IMR-90 (cell line): ENCODE measurements around the gene NDUFAF5. TPM values are rescaled to one million over a fixed set of nuclear protein-coding genes. Genes with fewer than 3 reads are reported as not detected.

Source experiments
- ATAC-seq: fragments of 200-7000 bp; cut with Tn5 transposase; 2 replicates; pipeline ENCODE4 v1.9.1; 2020; ENCODE audit warnings: low read depth, mild to moderate bottlenecking, moderate library complexity
- Bru-seq: library from RNA; stranded (reverse); fragments of 400-500 nt; gene quantifications from one replicate; lab custom pipeline; 2021; lab: Mats Ljungman, UMichigan
- BruChase-seq, 2 experiments: library from RNA; stranded (reverse); fragments of 400-500 nt; gene quantifications; one replicate each; lab custom pipeline; 2021; lab: Mats Ljungman, UMichigan
- BruUV-seq: library from RNA; stranded (reverse); fragments of 400-500 nt; replicated peaks from 2 replicates; lab custom pipeline; 2021; lab: Mats Ljungman, UMichigan
- CTCF ChIA-PET: fragments of 300-600 bp; formaldehyde crosslinking; extraction: SDS; loops from one replicate; lab custom pipeline; 2021; ENCODE audit warnings: antibody characterized with exemption; lab: Yijun Ruan, JAX
- POLR2A ChIA-PET: fragments of 300-600 bp; sonication (Branson Sonifier 250); formaldehyde crosslinking; loops from one replicate; lab custom pipeline; 2022; ENCODE audit warnings: antibody characterized with exemption; ENCODE audit not compliant: unreplicated experiment; lab: Charles Lee
- DNase-seq: peaks from one replicate; pipeline ENCODE4 v3.0.0; 2013
- H2AFZ ChIP-seq: replicated peaks from 2 replicates; pipeline ENCODE3; 2013; ENCODE audit warnings: low read length, mild to moderate bottlenecking; ENCODE audit not compliant: poor library complexity
- H2AK5ac ChIP-seq: 2 replicates; pipeline ENCODE4 v1.6.1; 2013; ENCODE audit warnings: low read depth, low read length, inconsistent platforms
- H2AK9ac ChIP-seq: replicated peaks from 2 replicates; pipeline ENCODE3; 2013; ENCODE audit warnings: mild to moderate bottlenecking, low read depth, low read length, moderate library complexity; ENCODE audit not compliant: poor library complexity
- H2BK120ac ChIP-seq: 2 replicates; pipeline ENCODE4 v1.6.1; 2013; ENCODE audit warnings: low read depth, low read length, inconsistent platforms
- H2BK15ac ChIP-seq: 3 replicates; pipeline ENCODE4 v1.6.1; 2013; ENCODE audit warnings: low read depth, low read length, inconsistent platforms
- H2BK20ac ChIP-seq: 2 replicates; pipeline ENCODE4 v1.6.1; 2013; ENCODE audit warnings: low read depth, mild to moderate bottlenecking, inconsistent platforms, low read length, moderate library complexity
- H2BK5ac ChIP-seq: 2 replicates; pipeline ENCODE4 v1.6.1; 2013; ENCODE audit warnings: mild to moderate bottlenecking, low read depth, low read length, inconsistent platforms; ENCODE audit not compliant: poor library complexity, severe bottlenecking
- H3K14ac ChIP-seq: replicated peaks from 2 replicates; pipeline ENCODE4 v1.6.1; 2013; ENCODE audit warnings: low read depth, low read length, inconsistent platforms
- H3K18ac ChIP-seq: 2 replicates; pipeline ENCODE4 v1.6.1; 2013; ENCODE audit warnings: low read depth, low read length, control low read depth
- H3K23ac ChIP-seq: 2 replicates; pipeline ENCODE4 v1.6.1; 2013; ENCODE audit warnings: low read depth, low read length, inconsistent platforms
- H3K27ac ChIP-seq: 2 replicates; pipeline ENCODE4 v1.5.1; 2013; ENCODE audit warnings: mild to moderate bottlenecking, control low read depth, low read length; ENCODE audit not compliant: insufficient read depth
- H3K27me3 ChIP-seq: 2 replicates; pipeline ENCODE4 v1.6.1; 2013; ENCODE audit warnings: low read length; ENCODE audit not compliant: control insufficient read depth, insufficient read depth
- H3K36me3 ChIP-seq: 2 replicates; pipeline ENCODE4 v1.6.1; 2013; ENCODE audit warnings: low read length, mixed read lengths; ENCODE audit not compliant: control insufficient read depth, insufficient read depth
- H3K4ac ChIP-seq: 2 replicates; pipeline ENCODE4 v1.6.1; 2013; ENCODE audit warnings: low read depth, low read length, inconsistent platforms
- H3K4me1 ChIP-seq: 2 replicates; pipeline ENCODE4 v1.6.1; 2013; ENCODE audit warnings: low read length, mixed read lengths; ENCODE audit not compliant: control insufficient read depth, insufficient read depth
- H3K4me2 ChIP-seq: 2 replicates; pipeline ENCODE4 v1.6.1; 2013; ENCODE audit warnings: low read depth, mild to moderate bottlenecking, control low read depth, low read length, moderate library complexity
- H3K4me3 ChIP-seq: 2 replicates; pipeline ENCODE4 v1.5.1; 2013; ENCODE audit warnings: low read depth, mild to moderate bottlenecking, control low read depth, low read length, moderate library complexity; ENCODE audit not compliant: insufficient read depth
- H3K56ac ChIP-seq: 2 replicates; pipeline ENCODE4 v1.6.1; 2013; ENCODE audit warnings: low read length, inconsistent platforms; ENCODE audit not compliant: insufficient read depth; ENCODE audit errors: extremely low read depth
- H3K79me1 ChIP-seq, 2 experiments: 2 replicates each; pipeline ENCODE4 v1.6.1; 2013; ENCODE audit warnings: low read length in 2 of 2, inconsistent platforms in 1 of 2, low read depth in 1 of 2
- H3K9ac ChIP-seq: 2 replicates; pipeline ENCODE4 v1.6.1; 2013; ENCODE audit warnings: low read depth, low read length, control low read depth
- H3K9me1 ChIP-seq: 2 replicates; pipeline ENCODE4 v1.6.1; 2013; ENCODE audit warnings: low read length, inconsistent platforms; ENCODE audit not compliant: insufficient read depth
- H3K9me3 ChIP-seq: 2 replicates; pipeline ENCODE4 v1.6.1; 2013; ENCODE audit warnings: low read length; ENCODE audit not compliant: control insufficient read depth, insufficient read depth
- H4K20me1 ChIP-seq: 2 replicates; pipeline ENCODE4 v1.6.1; 2013; ENCODE audit warnings: low read length, inconsistent platforms; ENCODE audit not compliant: insufficient read depth
- H4K5ac ChIP-seq: 2 replicates; pipeline ENCODE4 v1.6.1; 2013; ENCODE audit warnings: mild to moderate bottlenecking, low read depth, low read length, control low read depth
- H4K8ac ChIP-seq, 2 experiments: 2 replicates each; pipeline ENCODE4 v1.6.1; 2013; ENCODE audit warnings: low read depth in 2 of 2, low read length in 2 of 2, control low read depth in 1 of 2, inconsistent platforms in 1 of 2
- H4K91ac ChIP-seq: 2 replicates; pipeline ENCODE4 v1.6.1; 2013; ENCODE audit warnings: low read depth, low read length, inconsistent platforms; ENCODE audit not compliant: insufficient read depth
- BHLHE40 ChIP-seq: fragments of 150-350 bp; IDR thresholded peaks from 2 replicates; pipeline ENCODE4 v1.6.1; 2016; ENCODE audit warnings: mild to moderate bottlenecking, low read depth, low read length
- CEBPB ChIP-seq: IDR thresholded peaks from 2 replicates; pipeline ENCODE4 v1.6.1; 2012; ENCODE audit warnings: low read depth, low read length, improper control_type of control experiment
- CTCF ChIP-seq: conservative IDR thresholded peaks from 2 replicates; pipeline ENCODE4 v1.5.1; 2012; ENCODE audit warnings: mild to moderate bottlenecking, low read depth, low read length, improper control_type of control experiment
- FOS ChIP-seq: fragments of 150-350 bp; IDR thresholded peaks from 2 replicates; pipeline ENCODE4 v1.6.1; 2016; ENCODE audit warnings: low read depth, low read length
- MAFK ChIP-seq: IDR thresholded peaks from 2 replicates; pipeline ENCODE4 v1.6.1; 2012; ENCODE audit warnings: low read depth, low read length, improper control_type of control experiment
- MAZ ChIP-seq: IDR thresholded peaks from 2 replicates; pipeline ENCODE4 v1.6.1; 2012; ENCODE audit warnings: low read depth, mild to moderate bottlenecking, low read length, improper control_type of control experiment, moderate library complexity, borderline replicate concordance
- MXI1 ChIP-seq: IDR thresholded peaks from 2 replicates; pipeline ENCODE4 v1.6.1; 2012; ENCODE audit warnings: low read depth, mild to moderate bottlenecking, low read length, moderate library complexity, borderline replicate concordance
- POLR2A ChIP-seq: IDR thresholded peaks from 2 replicates; pipeline ENCODE4 v1.6.1; 2012; ENCODE audit warnings: mild to moderate bottlenecking, low read depth, low read length
- RAD21 ChIP-seq: IDR thresholded peaks from 2 replicates; pipeline ENCODE4 v1.6.1; 2012; ENCODE audit warnings: low read length, improper control_type of control experiment
- RFX5 ChIP-seq: IDR thresholded peaks from 2 replicates; pipeline ENCODE4 v1.8.0; 2012; ENCODE audit warnings: low read depth, mild to moderate bottlenecking, low read length, moderate library complexity
- SMC3 ChIP-seq: fragments of 150-350 bp; IDR thresholded peaks from 2 replicates; pipeline ENCODE4 v1.6.1; 2016; ENCODE audit warnings: low read depth, mild to moderate bottlenecking, antibody characterized with exemption, low read length, moderate library complexity
- WGBS, 2 experiments: methylation state at CpG; one replicate each; pipeline versions ENCODE4 v1.1.5 to v1.1.7; 2013; ENCODE audit warnings: missing lambda C conversion rate in 2 of 2; ENCODE audit not compliant: insufficient read length in 1 of 2; ENCODE audit errors: extremely low coverage in 2 of 2; 5-methylcytosine and 5-hydroxymethylcytosine counted together
- dilution Hi-C: fragments of 300-500 bp; cut with HindIII; formaldehyde crosslinking; loops from one replicate; pipeline ENCODE4 v1.14.3; 2018; ENCODE audit warnings: low sequenced_read_pairs; ENCODE audit not compliant: unreplicated experiment
- in situ Hi-C: fragments of 300-500 bp; cut with MboI; formaldehyde crosslinking; loops from 3 replicates; pipeline ENCODE4 v1.14.3; 2019; ENCODE audit warnings: low sequenced_read_pairs, inconsistent platforms, mixed read lengths
- intact Hi-C: fragments of 100-400 bp; cut with micrococcal nuclease; formaldehyde crosslinking; loops from 2 replicates; pipeline ENCODE4 v1.10.0; 2022
- long read RNA-seq: library from polyadenylated mRNA; unstranded; transcript quantifications from one replicate; pipeline ENCODE4 v2.0.0, GENCODE V29; 2021; ENCODE audit not compliant: unreplicated experiment
- polyA plus RNA-seq, 3 experiments: library from polyadenylated mRNA; depleted of rRNA; stranded (reverse); fragments of >200 nt; gene quantifications; 2 replicates each; pipeline ENCODE4 v1.2.3, GENCODE V29; 2012; ENCODE audit warnings: low replicate concordance in 1 of 3
- total RNA-seq: library from RNA; depleted of rRNA; stranded (reverse); fragments of >200 nt; gene quantifications from 2 replicates; pipeline ENCODE4 v1.2.3, GENCODE V29; 2012; rRNA removed

The NDUFAF5 gene, protein sequence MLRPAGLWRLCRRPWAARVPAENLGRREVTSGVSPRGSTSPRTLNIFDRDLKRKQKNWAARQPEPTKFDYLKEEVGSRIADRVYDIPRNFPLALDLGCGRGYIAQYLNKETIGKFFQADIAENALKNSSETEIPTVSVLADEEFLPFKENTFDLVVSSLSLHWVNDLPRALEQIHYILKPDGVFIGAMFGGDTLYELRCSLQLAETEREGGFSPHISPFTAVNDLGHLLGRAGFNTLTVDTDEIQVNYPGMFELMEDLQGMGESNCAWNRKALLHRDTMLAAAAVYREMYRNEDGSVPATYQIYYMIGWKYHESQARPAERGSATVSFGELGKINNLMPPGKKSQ
- 6.8 and 22.8 TPM in 2 replicates for total RNA-seq
- polyA plus RNA-seq (2012; rRNA removed) = 11.9 and 12.3 TPM in 2 replicates
- polyA plus RNA-seq (2012; cell fraction: cytosol; rRNA removed) = 2.0 and 3.3 TPM in 2 replicates
- polyA plus RNA-seq (2012; cell fraction: nucleus; rRNA removed; ENCODE audit: low replicate concordance) = 2.2 and 28.3 TPM in 2 replicates
- percentile 82 among the genes with signal in this experiment for Bru-seq, nascent RNA
- percentile 75 among the genes with signal in this experiment for BruChase-seq, experiment 1, labeled RNA remaining after a 6-hour chase
- BruChase-seq, experiment 2, labeled RNA remaining after a 2-hour chase = percentile 72 among the genes with signal in this experiment
- long read RNA-seq, full-length matches to known transcripts = 12 of 15 reads
- long read RNA-seq, partial matches to known transcripts = 0 of 15 reads
- long read RNA-seq, other reads (novel, unspliced or antisense) = 3 of 15 reads

- Histone ChIP-seq H3K36me3 (peaks cover 11% of the 10 kb centered on the region), H2AK9ac (peak within 1 kb of the TSS; percentile 83), H4K5ac (peak within 1 kb of the TSS; percentile 65), H3K9me3 (no peaks in the 10 kb centered on the region), H3K4ac (peak within 1 kb of the TSS; percentile 80), H3K27me3 (no peaks in the 10 kb centered on the region), H3K9ac (peak within 1 kb of the TSS; percentile 99), H3K9me1 (peaks cover 3% of the 10 kb centered on the region; the same call in 1 of the 2 replicates), H3K56ac (peak within 1 kb of the TSS; percentile 87), H2BK15ac (no peak within 1 kb of the TSS), H3K4me3 (peak within 1 kb of the TSS; percentile 68), H3K27ac (peak within 1 kb of the TSS; percentile 69), H3K14ac (peak within 1 kb of the TSS; percentile 96), H3K18ac (peak within 1 kb of the TSS; percentile 13; the same call in 1 of the 2 replicates), H3K79me1 (peaks cover 13 to 35% of the 10 kb centered on the region in 2 experiments; a peak in 3 of 4 replicates), H3K4me1 (peaks cover 3% of the 10 kb centered on the region), H4K91ac (peak within 1 kb of the TSS; percentile 53), H2AFZ (peak within 1 kb of the TSS; percentile 92), H2BK120ac (0 out of 2 replicates have a peak within 1 kb of the TSS, but pooled peaks have one; percentile 38), H2BK20ac (no peak within 1 kb of the TSS), H4K20me1 (peaks cover 4% of the 10 kb centered on the region; the same call in 1 of the 2 replicates), H2AK5ac (peak within 1 kb of the TSS; percentile 31; the same call in 1 of the 2 replicates), H3K23ac (peak within 1 kb of the TSS; percentile 88), H3K4me2 (peak within 1 kb of the TSS; percentile 84), H2BK5ac (peak within 1 kb of the TSS; percentile 35), H4K8ac (peak within 1 kb of the TSS; percentile 50 to 84)
- CTCF ChIA-PET = interaction anchor here (2.8 kb wide), 1 partner anchor 13 kb away, joined by 8 read pairs; no protein-coding TSS in a partner anchor
- dilution Hi-C loops = no loop called here
- DNase-seq = peak; percentile 97
- POLR2A ChIA-PET = interaction anchor here (0.6 to 1.1 kb wide), 2 partner anchors 10 to 669 kb away, joined by 3 to 13 read pairs; no protein-coding TSS in a partner anchor
- peak; percentile 97 for ATAC-seq
- BruUV-seq = TSS peak; percentile 52
- 0% methylated on average over 29 of the region's 54 CpGs; no CpG with 5 or more reads in 1 of the 2 experiments for WGBS, 2 experiments
- intact Hi-C loops = loop anchor here (5.0 to 10.0 kb wide), 3 partner anchors 150 to 668 kb away; partner anchors contain the start of gene TASP1
- in situ Hi-C loops = no loop called here
- peak; percentile 96 for TF ChIP-seq BHLHE40
- TF ChIP-seq FOS = peak; percentile 36; the same call in 1 of the 2 replicates
- no peak for TF ChIP-seq SMC3
- peak; percentile 36; the same call in 1 of the 2 replicates for TF ChIP-seq POLR2A
- peak; percentile 98 for TF ChIP-seq MXI1
- no peak for TF ChIP-seq RFX5
- 0 out of 2 replicates have a peak, but pooled peaks have one; percentile 20 for TF ChIP-seq MAZ
- no peak for TF ChIP-seq CTCF
- TF ChIP-seq CEBPB = no peak
- no peak for TF ChIP-seq RAD21
- TF ChIP-seq MAFK = no peak
Observed at GRCh38 chr20:13784893-13785715, at the start of gene NDUFAF5, which contains the start of gene ESF1. TSS of gene NDUFAF5 (plus strand) at chr20:13785028. CDS start at chr20:13785069, 41 bp downstream. TSS of gene ESF1 (minus strand) at chr20:13784919. CDS start at chr20:13783140, 1,779 bp downstream.
